T-helper 22 cell (primary cell): ENCODE measurements around the gene MFRP.

ENCODE experiments used
- DNase-seq: peaks from one replicate; pipeline ENCODE4 v3.0.0-alpha.2; 2020; ENCODE audit warnings: low read depth

The MFRP gene

DNA sequence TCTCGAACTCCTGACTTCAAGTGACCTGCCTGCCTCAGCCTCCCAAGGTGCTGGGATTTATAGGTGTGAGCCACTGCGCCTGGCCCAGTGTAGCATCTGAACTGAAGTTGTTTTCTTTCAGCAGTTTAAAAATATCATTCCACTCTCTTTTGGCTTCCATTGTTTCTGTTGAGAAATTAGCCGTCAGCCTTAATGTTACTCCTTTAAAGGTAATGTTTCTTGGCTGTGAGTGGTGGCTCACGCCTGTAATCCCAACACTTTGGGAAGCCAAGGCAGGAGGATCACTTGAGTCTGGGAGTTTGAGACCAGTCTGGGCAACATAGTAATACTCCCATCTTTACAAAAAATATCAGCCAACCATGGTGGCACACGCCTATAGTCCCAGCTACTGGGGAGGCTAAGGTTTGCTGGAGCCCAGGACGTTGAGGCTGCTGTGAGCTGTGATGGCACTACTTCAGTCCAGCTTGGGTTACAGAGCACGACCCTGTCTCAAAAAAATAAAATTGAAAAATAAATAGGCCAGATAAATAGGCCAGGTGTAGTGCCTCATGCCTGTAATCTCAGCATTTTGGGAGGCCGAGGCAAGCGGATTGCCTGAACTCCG is 55.5 kb downstream of the MFRP start:
- no peak for DNase-seq
